Stimulated activated CD8-positive, alpha-beta memory T cell treated with anti-CD3 and anti-CD28 coated beads, Interleukin-12 subunit alpha, Interleukin-12 subunit beta, amount 100 ng/mL, for 4 hours (primary cell): ENCODE measurements around the gene EPAS1.

Source experiments
- DNase-seq: peaks from one replicate; pipeline ENCODE4 v3.0.0-alpha.2; 2020; ENCODE audit warnings: low read depth

The EPAS1 gene

GRCh38 chr2:46340740-46341420 lies 43.7 kb downstream of the EPAS1 start:
- DNase-seq: no peak

GRCh38 chr2:46342566-46343315 lies 45.5 kb downstream of the EPAS1 start:
- no peak for DNase-seq

GRCh38 chr2:46344706-46345105 lies 47.5 kb downstream of the EPAS1 start:
- no peak for DNase-seq

- DNase-seq: no peak
These were observed 48.6 kb downstream of the EPAS1 start for GRCh38 chr2:46345775-46346174.

- no peak for DNase-seq
These were observed 49.5 kb downstream of the EPAS1 start for GRCh38 chr2:46346719-46347118.

GRCh38 chr2:46347648-46348280 lies 50.6 kb downstream of the EPAS1 start:
- no peak for DNase-seq

GRCh38 chr2:46349115-46349547 lies 51.9 kb downstream of the EPAS1 start:
- DNase-seq: no peak

- DNase-seq: no peak
These were observed 53.0 kb downstream of the EPAS1 start for GRCh38 chr2:46350029-46350689.

GRCh38 chr2:46351098-46351749 lies 54.0 kb downstream of the EPAS1 start:
- DNase-seq: no peak

GRCh38 chr2:46351750-46352138 lies 54.5 kb downstream of the EPAS1 start:
- peak; percentile 40 for DNase-seq

GRCh38 chr2:46352621-46353020 lies 55.4 kb downstream of the EPAS1 start:
- DNase-seq: no peak

GRCh38 chr2:46353509-46353908 lies 56.3 kb downstream of the EPAS1 start:
- no peak for DNase-seq

- DNase-seq: no peak
These were observed 58.5 kb downstream of the EPAS1 start for GRCh38 chr2:46355756-46356155.

- DNase-seq: no peak
These were observed 59.8 kb downstream of the EPAS1 start for GRCh38 chr2:46356991-46357390.

- no peak for DNase-seq
These were observed 61.5 kb downstream of the EPAS1 start for GRCh38 chr2:46358713-46359112.

- no peak for DNase-seq
These were observed 63.1 kb downstream of the EPAS1 start for GRCh38 chr2:46360303-46360702.

- no peak for DNase-seq
These were observed 64.9 kb downstream of the EPAS1 start for GRCh38 chr2:46361920-46362666.

- DNase-seq: no peak
These were observed 65.4 kb downstream of the EPAS1 start for GRCh38 chr2:46362667-46363012.

- no peak for DNase-seq
These were observed 66.4 kb downstream of the EPAS1 start for GRCh38 chr2:46363535-46364170.

GRCh38 chr2:46364797-46365457 lies 67.7 kb downstream of the EPAS1 start:
- DNase-seq: no peak
